ENCODE data around the gene LPAR4.
"Not testable (repeated sequence)": the region's sequence is repeated elsewhere in the genome, so short reads cannot be mapped to it uniquely, and the experiment has no call there.

LPAR4 gene, protein sequence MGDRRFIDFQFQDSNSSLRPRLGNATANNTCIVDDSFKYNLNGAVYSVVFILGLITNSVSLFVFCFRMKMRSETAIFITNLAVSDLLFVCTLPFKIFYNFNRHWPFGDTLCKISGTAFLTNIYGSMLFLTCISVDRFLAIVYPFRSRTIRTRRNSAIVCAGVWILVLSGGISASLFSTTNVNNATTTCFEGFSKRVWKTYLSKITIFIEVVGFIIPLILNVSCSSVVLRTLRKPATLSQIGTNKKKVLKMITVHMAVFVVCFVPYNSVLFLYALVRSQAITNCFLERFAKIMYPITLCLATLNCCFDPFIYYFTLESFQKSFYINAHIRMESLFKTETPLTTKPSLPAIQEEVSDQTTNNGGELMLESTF

DNA sequence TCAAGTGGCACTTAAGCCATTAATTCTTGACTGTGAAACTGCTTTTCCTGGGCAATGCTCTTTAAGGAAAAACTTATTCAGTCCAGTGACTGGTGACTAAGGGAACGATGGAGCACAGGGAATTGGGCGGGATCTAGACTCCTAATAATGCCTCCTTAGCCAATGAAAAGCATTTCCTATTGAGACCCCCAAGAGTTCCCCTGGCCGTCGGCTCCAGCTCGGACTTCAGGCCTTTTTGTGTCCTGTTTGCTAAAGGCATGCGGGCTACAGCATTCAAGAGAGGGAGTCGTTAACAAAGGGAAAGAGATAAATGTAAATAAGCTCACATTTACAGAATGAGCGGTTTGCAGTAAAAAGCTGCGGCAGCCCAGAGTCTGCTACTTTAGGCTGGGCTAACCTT is at the start of gene LPAR4:
TSS of gene LPAR4 (plus strand) at position 232 of the 400 bp plus-strand sequence. CDS start 7,150 bp downstream, outside the sequence.
- peak; percentile 9 for DNase-seq (ENCODE audit: low read depth)

DNA sequence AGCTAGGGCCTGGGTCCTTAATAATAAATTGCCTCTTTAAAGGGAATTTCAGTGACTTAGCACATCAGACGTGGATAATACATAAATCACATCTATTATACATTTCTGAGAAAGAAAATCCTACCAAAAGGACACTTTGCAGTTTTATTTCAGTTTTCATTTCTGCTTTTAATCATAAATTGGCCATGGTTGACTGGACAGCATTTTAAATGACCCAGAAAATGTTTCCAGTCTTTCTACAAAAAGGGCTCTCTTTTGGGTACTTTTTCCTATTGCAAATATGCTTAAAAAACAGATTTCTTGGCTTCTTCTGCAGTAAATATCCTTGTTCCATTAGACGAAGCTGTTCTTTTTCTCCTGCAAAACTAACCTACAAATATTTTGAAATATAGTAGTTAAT is 41.4 kb upstream of the LPAR4 start:
- DNase-seq (ENCODE audit: low read depth): no peak

DNA sequence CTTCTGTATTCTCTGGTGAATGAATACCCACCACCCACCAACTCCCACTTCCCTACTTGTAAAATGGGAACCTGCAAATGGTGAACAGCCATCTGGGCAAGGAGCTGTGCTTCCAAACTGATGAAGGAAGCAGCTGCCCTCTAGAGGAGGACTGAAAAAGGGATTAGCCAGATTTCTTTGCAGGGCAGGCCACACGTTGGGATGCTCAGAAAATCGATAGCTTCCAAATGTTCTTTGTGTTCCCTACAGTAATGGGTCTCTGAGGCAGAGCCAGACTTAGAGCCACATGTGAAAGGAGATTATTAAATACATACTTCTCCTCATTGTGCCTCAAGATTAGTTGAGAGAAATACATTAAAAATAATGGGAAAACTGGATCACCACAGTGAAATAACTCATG is 39.3 kb upstream of the LPAR4 start:
- DNase-seq (ENCODE audit: low read depth): peak; percentile 54

DNA sequence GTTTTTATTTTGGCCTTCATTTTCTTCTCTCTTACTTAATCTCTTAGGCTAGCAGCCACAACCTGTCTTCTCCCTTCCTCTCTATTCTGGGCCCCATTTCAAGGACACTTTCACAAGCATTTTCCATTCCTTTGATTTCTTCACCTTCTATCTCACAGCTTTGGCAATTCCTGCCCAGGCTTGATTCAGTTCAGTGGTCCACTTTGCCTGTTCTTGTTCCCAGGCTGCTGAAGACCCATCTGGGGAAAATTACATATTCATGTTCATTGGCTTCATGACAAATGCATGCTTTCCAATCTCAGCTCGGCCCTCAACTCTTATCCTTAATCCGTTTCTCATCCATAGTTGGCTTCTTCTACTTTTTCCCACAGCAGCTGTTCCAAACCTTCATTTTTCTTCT is 38.7 kb upstream of the LPAR4 start:
- DNase-seq (ENCODE audit: low read depth): no peak

- peak; percentile 59 for DNase-seq (ENCODE audit: low read depth)
Observed at GRCh38 chrX:78710171-78710570, 37.3 kb upstream of the LPAR4 start.

- DNase-seq (ENCODE audit: low read depth): peak; percentile 59
Observed at GRCh38 chrX:78712336-78712735, 35.2 kb upstream of the LPAR4 start.

GRCh38 chrX:78725287-78725686 is 22.2 kb upstream of the LPAR4 start:
- no peak for DNase-seq (ENCODE audit: low read depth)

GRCh38 chrX:78746496-78746895 is 1.0 kb upstream of the LPAR4 start:
- DNase-seq (ENCODE audit: low read depth): no peak

DNA sequence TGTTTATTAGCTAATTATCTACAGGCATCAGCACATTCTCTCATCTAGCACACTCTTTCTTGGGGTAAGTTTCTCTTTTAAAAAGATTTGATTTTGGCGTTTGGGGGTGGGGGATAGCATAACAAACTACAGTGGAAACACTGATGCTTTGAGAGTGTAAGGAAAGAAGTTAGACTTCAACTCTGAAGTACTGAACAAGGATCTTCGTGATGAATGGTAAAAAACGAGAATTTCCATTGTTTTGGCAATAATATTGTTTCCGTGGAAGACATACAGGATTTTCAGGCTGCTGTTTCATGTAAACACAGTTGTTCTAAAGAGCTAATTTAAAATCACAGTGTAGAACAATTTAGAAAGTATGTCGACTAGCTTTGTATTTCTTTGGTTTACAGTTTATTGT is 451 bp downstream of the LPAR4 start:
- no peak for DNase-seq (ENCODE audit: low read depth)

DNA sequence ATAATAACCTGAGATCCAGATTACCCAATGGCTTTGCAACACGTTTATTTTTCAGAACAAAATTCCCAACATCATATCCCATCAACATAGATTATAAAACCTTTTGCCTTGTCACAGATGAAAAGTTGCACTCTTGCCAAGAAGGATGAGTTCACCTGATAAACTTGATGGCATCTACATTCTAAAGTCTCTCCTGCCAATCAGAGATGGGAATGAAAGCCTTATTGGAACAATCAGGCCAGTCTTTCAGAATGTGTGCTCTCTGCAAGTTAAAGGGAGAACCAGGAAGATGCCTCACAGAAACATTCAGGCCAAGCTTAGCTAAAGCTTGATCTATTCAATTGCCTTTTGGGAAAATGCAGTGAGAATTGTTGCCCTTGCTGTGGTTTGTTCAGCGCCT is 1.3 kb downstream of the LPAR4 start:
- no peak for DNase-seq (ENCODE audit: low read depth)

- no peak for DNase-seq (ENCODE audit: low read depth)
Observed at GRCh38 chrX:78753571-78753970, 6.1 kb downstream of the LPAR4 start.

DNA sequence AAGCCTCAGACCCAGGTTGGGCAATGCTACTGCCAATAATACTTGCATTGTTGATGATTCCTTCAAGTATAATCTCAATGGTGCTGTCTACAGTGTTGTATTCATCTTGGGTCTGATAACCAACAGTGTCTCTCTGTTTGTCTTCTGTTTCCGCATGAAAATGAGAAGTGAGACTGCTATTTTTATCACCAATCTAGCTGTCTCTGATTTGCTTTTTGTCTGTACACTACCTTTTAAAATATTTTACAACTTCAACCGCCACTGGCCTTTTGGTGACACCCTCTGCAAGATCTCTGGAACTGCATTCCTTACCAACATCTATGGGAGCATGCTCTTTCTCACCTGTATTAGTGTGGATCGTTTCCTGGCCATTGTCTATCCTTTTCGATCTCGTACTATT is 7.4 kb downstream of the LPAR4 start:
- no peak for DNase-seq (ENCODE audit: low read depth)

- DNase-seq (ENCODE audit: low read depth): peak; percentile 26
Observed at GRCh38 chrX:78759081-78759480, 11.6 kb downstream of the LPAR4 start.

- no peak for DNase-seq (ENCODE audit: low read depth)
Observed at GRCh38 chrX:78769101-78769755, 21.7 kb downstream of the LPAR4 start.

- no peak for DNase-seq (ENCODE audit: low read depth)
Observed at GRCh38 chrX:78769946-78770345, 22.4 kb downstream of the LPAR4 start.

DNA sequence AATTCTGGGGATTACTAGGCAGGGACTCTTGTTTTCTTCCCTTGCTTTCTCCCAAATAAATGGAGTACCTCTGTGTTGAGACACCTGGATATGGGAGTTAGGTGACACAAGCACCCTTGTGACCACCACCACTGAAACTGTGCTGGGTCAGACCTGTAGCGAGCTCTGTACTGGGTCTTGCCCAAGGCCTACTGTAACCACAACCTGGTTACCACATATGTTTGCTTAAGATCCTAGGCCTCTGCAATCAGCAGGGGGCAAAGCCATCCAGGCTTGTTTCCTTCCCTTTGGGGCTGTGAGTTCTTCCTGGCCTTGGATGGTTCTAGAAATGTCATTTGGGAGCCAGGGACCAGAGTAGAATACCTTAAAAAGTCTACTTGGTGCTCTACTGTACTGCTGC is 49.4 kb downstream of the LPAR4 start:
- no peak for DNase-seq (ENCODE audit: low read depth)

DNA sequence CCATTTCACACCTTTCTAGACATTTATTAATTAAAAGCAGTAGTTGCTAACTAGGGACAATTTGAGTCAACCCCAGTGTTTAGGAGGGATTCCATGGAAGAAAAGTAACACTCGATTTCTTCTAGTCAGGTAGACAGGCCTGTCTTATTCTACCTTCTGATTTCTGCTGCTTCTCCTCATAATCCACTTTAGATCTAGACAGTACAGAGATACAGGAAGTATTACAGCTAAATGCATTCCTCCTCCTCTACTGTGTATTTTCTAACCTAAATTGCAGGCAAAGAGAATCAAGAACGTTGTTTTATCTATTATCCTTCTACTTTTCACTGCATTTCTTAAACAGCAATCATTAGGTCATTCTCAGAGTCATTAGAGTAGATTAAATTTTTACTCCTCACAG is 52.6 kb downstream of the LPAR4 start:
- no peak for DNase-seq (ENCODE audit: low read depth)

- no peak for DNase-seq (ENCODE audit: low read depth)
Observed at GRCh38 chrX:78800694-78801093, 53.2 kb downstream of the LPAR4 start.

DNA sequence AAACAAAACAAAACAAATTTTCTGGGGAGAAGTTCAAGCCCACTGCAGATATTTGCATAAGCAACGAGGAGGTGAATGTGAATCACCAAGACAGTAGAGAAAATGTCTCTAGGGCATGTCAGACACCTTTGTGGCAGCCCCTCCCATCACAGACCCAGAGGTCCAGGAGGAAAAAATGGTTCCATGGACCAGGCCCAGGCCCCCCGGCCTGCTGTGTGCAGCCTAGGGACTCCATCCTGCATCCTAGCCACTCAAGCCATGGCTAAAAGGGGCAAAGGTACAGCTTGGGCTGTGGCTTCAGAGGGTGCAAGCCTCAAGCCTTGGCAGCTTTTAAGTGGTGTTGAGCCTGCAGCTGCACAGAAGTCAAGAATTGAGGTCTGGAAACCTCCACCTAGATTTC is 54.0 kb downstream of the LPAR4 start:
- no peak for DNase-seq (ENCODE audit: low read depth)

DNA sequence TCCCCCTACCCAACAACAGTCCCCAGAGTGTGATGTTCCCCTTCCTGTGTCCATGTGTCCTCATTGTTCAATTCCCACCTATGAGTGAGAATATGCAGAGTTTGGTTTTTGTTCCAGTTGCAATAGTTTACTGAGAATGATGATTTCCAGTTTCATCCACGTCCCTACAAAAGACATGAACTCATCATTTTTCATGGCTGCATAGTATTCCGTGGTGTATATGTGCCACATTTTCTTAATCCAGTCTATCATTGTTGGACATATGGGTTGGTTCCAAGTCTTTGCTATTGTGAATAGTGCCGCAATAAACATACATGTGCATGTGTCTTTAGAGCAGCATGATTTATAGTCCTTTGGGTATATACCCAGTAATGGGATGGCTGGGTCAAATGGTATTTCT is 55.0 kb downstream of the LPAR4 start:
- not testable (repeated sequence) for DNase-seq (ENCODE audit: low read depth)
